GM19240 (cell line): ENCODE results near the gene IMP4.

Experiments used
- DNase-seq: peaks from one replicate; pipeline ENCODE4 v3.0.0; 2011; ENCODE audit warnings: low spot score; ENCODE audit not compliant: insufficient read length

Gene IMP4

GRCh38 chr2:130355578-130356431, 13.1 kb downstream of the IMP4 start, which contains the start of gene PTPN18:
TSS of gene PTPN18 (plus strand) at chr2:130356056. CDS start at chr2:130356108, 52 bp downstream.
- DNase-seq, result peak; percentile 32

- no peak for DNase-seq
These were observed 15.2 kb downstream of the IMP4 start for GRCh38 chr2:130357864-130358263.

- DNase-seq, result no peak
These were observed 16.0 kb downstream of the IMP4 start for GRCh38 chr2:130358420-130359350.

- no peak for DNase-seq
These were observed 16.8 kb downstream of the IMP4 start for GRCh38 chr2:130359466-130359865.

- no peak for DNase-seq
These were observed 20.8 kb downstream of the IMP4 start for GRCh38 chr2:130363479-130363878.

- DNase-seq, result no peak
These were observed 22.4 kb downstream of the IMP4 start for GRCh38 chr2:130365075-130365474.

- DNase-seq, result no peak
These were observed 23.3 kb downstream of the IMP4 start for GRCh38 chr2:130365963-130366362.

GRCh38 chr2:130366720-130367119, 24.0 kb downstream of the IMP4 start:
- DNase-seq, result no peak

GRCh38 chr2:130368786-130369185, 26.1 kb downstream of the IMP4 start:
- DNase-seq, result no peak

- no peak for DNase-seq
These were observed 26.7 kb downstream of the IMP4 start for GRCh38 chr2:130369311-130369964.

- no peak for DNase-seq
These were observed 27.3 kb downstream of the IMP4 start for GRCh38 chr2:130369965-130370341.

- DNase-seq, result no peak
These were observed 27.8 kb downstream of the IMP4 start for GRCh38 chr2:130370490-130370889.

GRCh38 chr2:130371723-130372054, 29.0 kb downstream of the IMP4 start:
- no peak for DNase-seq

- peak; percentile 47 for DNase-seq
These were observed 29.5 kb downstream of the IMP4 start for GRCh38 chr2:130372055-130372832.

- DNase-seq, result no peak
These were observed 30.4 kb downstream of the IMP4 start for GRCh38 chr2:130372833-130373807.

- DNase-seq, result no peak
These were observed 31.2 kb downstream of the IMP4 start for GRCh38 chr2:130373808-130374365.

- DNase-seq, result no peak
These were observed 32.0 kb downstream of the IMP4 start for GRCh38 chr2:130374587-130375290.

GRCh38 chr2:130375291-130376266, 32.9 kb downstream of the IMP4 start:
- no peak for DNase-seq
